HEK293 (cell line): ENCODE data around the gene TIMM50.
A peak's percentile ranks its signal among the peaks of the same experiment; 100 is the strongest.

Experiments used
- CTCF ChIA-PET: fragments of 350-600 bp; formaldehyde crosslinking; extraction: SDS; loops from one replicate; lab custom pipeline; 2021; ENCODE audit warnings: antibody characterized with exemption; lab: Yijun Ruan, JAX
- POLR2A ChIA-PET: fragments of 300-600 bp; formaldehyde crosslinking; extraction: SDS; loops from one replicate; lab custom pipeline; 2020; ENCODE audit warnings: antibody characterized with exemption, inconsistent platforms; lab: Yijun Ruan, JAX
- H3K27ac ChIP-seq: fragments of 200-500 bp; sonication (Bioruptor generic); 2 replicates; pipeline ENCODE4 v1.5.1; 2014; ENCODE audit warnings: low read depth, low read length, control low read depth, inconsistent platforms; ENCODE audit errors: extremely low read depth
- H3K36me3 ChIP-seq, 2 experiments: fragments of 200-500 bp in 1 of 2; sonication (Bioruptor generic) in 1 of 2; 1 replicate in 1 of 2; 2 replicates in 1 of 2; pipeline ENCODE4 v1.5.1; 2014 to 2017; ENCODE audit warnings: inconsistent platforms in 2 of 2, low read length in 2 of 2; ENCODE audit not compliant: control insufficient read depth in 2 of 2, insufficient read depth in 1 of 2
- H3K4me1 ChIP-seq: fragments of 200-500 bp; sonication (Bioruptor generic); 2 replicates; pipeline ENCODE4 v1.5.1; 2014; ENCODE audit warnings: mild to moderate bottlenecking, low read length, inconsistent platforms; ENCODE audit not compliant: control insufficient read depth, insufficient read depth
- H3K4me3 ChIP-seq: 2 replicates; pipeline ENCODE4 v1.5.1; 2011; ENCODE audit warnings: low read depth, mild to moderate bottlenecking, control low read depth, low read length, moderate library complexity
- H3K9me3 ChIP-seq: fragments of 200-500 bp; sonication (Bioruptor generic); 2 replicates; pipeline ENCODE4 v1.5.1; 2014; ENCODE audit warnings: low read depth, low read length, inconsistent platforms; ENCODE audit not compliant: control insufficient read depth, insufficient read depth
- EGR2 ChIP-seq: fragments of 450-650 bp; formaldehyde crosslinking; IDR thresholded peaks from 2 replicates; pipeline ENCODE4 v1.5.1; 2016; ENCODE audit warnings: low read depth, missing biosample characterization, missing genetic modification characterization
- KLF1 ChIP-seq: fragments of 450-650 bp; formaldehyde crosslinking; IDR thresholded peaks from 2 replicates; pipeline ENCODE4 v1.5.1; 2016; ENCODE audit warnings: missing biosample characterization, missing genetic modification characterization
- KLF7 ChIP-seq: fragments of 450-650 bp; formaldehyde crosslinking; IDR thresholded peaks from 2 replicates; pipeline ENCODE4 v1.5.1; 2016; ENCODE audit warnings: missing biosample characterization, missing genetic modification characterization, borderline replicate concordance
- RBAK ChIP-seq: fragments of 450-650 bp; formaldehyde crosslinking; IDR thresholded peaks from 2 replicates; pipeline ENCODE4 v1.5.1; 2016; ENCODE audit warnings: missing biosample characterization, missing genetic modification characterization
- SCRT2 ChIP-seq: fragments of 450-650 bp; formaldehyde crosslinking; IDR thresholded peaks from 2 replicates; pipeline ENCODE4 v1.5.1; 2016; ENCODE audit warnings: missing biosample characterization, missing genetic modification characterization
- WT1 ChIP-seq: fragments of 450-650 bp; formaldehyde crosslinking; IDR thresholded peaks from 2 replicates; pipeline ENCODE4 v1.5.1; 2016; ENCODE audit warnings: missing biosample characterization, missing genetic modification characterization
- ZBTB20 ChIP-seq: fragments of 450-650 bp; formaldehyde crosslinking; IDR thresholded peaks from 2 replicates; pipeline ENCODE4 v1.5.1; 2016; ENCODE audit warnings: missing biosample characterization, missing genetic modification characterization
- ZBTB8A ChIP-seq: fragments of 450-650 bp; formaldehyde crosslinking; IDR thresholded peaks from 2 replicates; pipeline ENCODE4 v1.5.1; 2016; ENCODE audit warnings: missing biosample characterization, missing genetic modification characterization
- ZNF132 ChIP-seq: fragments of 450-650 bp; formaldehyde crosslinking; IDR thresholded peaks from 2 replicates; pipeline ENCODE4 v1.5.1; 2017; ENCODE audit warnings: missing biosample characterization, missing genetic modification characterization, borderline replicate concordance
- ZNF138 ChIP-seq: fragments of 450-650 bp; formaldehyde crosslinking; IDR thresholded peaks from 2 replicates; pipeline ENCODE4 v1.5.1; 2016; ENCODE audit warnings: missing biosample characterization, missing genetic modification characterization, borderline replicate concordance
- ZNF157 ChIP-seq: fragments of 450-650 bp; formaldehyde crosslinking; IDR thresholded peaks from 2 replicates; pipeline ENCODE4 v1.5.1; 2016; ENCODE audit warnings: missing biosample characterization, missing genetic modification characterization
- ZNF214 ChIP-seq: fragments of 450-650 bp; formaldehyde crosslinking; IDR thresholded peaks from 2 replicates; pipeline ENCODE4 v1.5.1; 2017; ENCODE audit warnings: missing biosample characterization, mild to moderate bottlenecking, missing genetic modification characterization, borderline replicate concordance
- ZNF24 ChIP-seq: fragments of 450-650 bp; formaldehyde crosslinking; IDR thresholded peaks from 2 replicates; pipeline ENCODE4 v1.5.1; 2016; ENCODE audit warnings: missing biosample characterization, missing genetic modification characterization
- ZNF366 ChIP-seq: fragments of 450-650 bp; formaldehyde crosslinking; conservative IDR thresholded peaks from 2 replicates; pipeline ENCODE4 v1.5.1; 2016; ENCODE audit warnings: missing biosample characterization, missing genetic modification characterization
- ZNF394 ChIP-seq: fragments of 450-650 bp; formaldehyde crosslinking; IDR thresholded peaks from 2 replicates; pipeline ENCODE4 v1.5.1; 2016; ENCODE audit warnings: missing biosample characterization, missing genetic modification characterization, mild to moderate bottlenecking, moderate library complexity, borderline replicate concordance
- ZNF473 ChIP-seq: fragments of 450-650 bp; formaldehyde crosslinking; IDR thresholded peaks from 2 replicates; pipeline ENCODE4 v1.5.1; 2017; ENCODE audit warnings: missing biosample characterization, missing genetic modification characterization
- ZNF585B ChIP-seq: fragments of 450-650 bp; formaldehyde crosslinking; IDR thresholded peaks from 2 replicates; pipeline ENCODE4 v1.5.1; 2016; ENCODE audit warnings: missing biosample characterization, missing genetic modification characterization
- ZNF654 ChIP-seq: fragments of 450-650 bp; formaldehyde crosslinking; IDR thresholded peaks from 2 replicates; pipeline ENCODE4 v1.5.1; 2016; ENCODE audit warnings: low read depth, missing biosample characterization, missing genetic modification characterization
- ZNF658 ChIP-seq: fragments of 450-650 bp; formaldehyde crosslinking; IDR thresholded peaks from 2 replicates; pipeline ENCODE4; 2016; ENCODE audit warnings: missing biosample characterization, missing genetic modification characterization
- ZSCAN23 ChIP-seq: fragments of 450-650 bp; formaldehyde crosslinking; IDR thresholded peaks from 2 replicates; pipeline ENCODE4 v1.5.1; 2016; ENCODE audit warnings: missing biosample characterization, missing genetic modification characterization
- TF ChIP-seq, protein P1 (sequence below): fragments of 450-650 bp; formaldehyde crosslinking; IDR thresholded peaks from 2 replicates; pipeline ENCODE4 v1.5.1; 2016; ENCODE audit warnings: missing biosample characterization, missing genetic modification characterization
- TF ChIP-seq, protein P2 (sequence below): fragments of 450-650 bp; formaldehyde crosslinking; IDR thresholded peaks from 2 replicates; pipeline ENCODE4 v1.5.1; 2016; ENCODE audit warnings: missing biosample characterization, missing genetic modification characterization
- TF ChIP-seq, protein P3 (sequence below): fragments of 450-650 bp; formaldehyde crosslinking; IDR thresholded peaks from 2 replicates; pipeline ENCODE4 v1.5.1; 2016; ENCODE audit warnings: missing biosample characterization, missing genetic modification characterization
- TF ChIP-seq, protein P4 (sequence below): fragments of 450-650 bp; formaldehyde crosslinking; IDR thresholded peaks from 2 replicates; pipeline ENCODE4 v1.5.1; 2016; ENCODE audit warnings: missing biosample characterization, missing genetic modification characterization
- TF ChIP-seq, protein P5 (sequence below): fragments of 450-650 bp; formaldehyde crosslinking; IDR thresholded peaks from 2 replicates; pipeline ENCODE4 v1.5.1; 2017; ENCODE audit warnings: missing biosample characterization, missing genetic modification characterization
- TF ChIP-seq, protein P6 (sequence below): fragments of 450-650 bp; formaldehyde crosslinking; IDR thresholded peaks from 2 replicates; pipeline ENCODE4 v1.5.1; 2017; ENCODE audit warnings: missing biosample characterization, mild to moderate bottlenecking, missing genetic modification characterization, moderate library complexity

The TIMM50 gene

DNA sequence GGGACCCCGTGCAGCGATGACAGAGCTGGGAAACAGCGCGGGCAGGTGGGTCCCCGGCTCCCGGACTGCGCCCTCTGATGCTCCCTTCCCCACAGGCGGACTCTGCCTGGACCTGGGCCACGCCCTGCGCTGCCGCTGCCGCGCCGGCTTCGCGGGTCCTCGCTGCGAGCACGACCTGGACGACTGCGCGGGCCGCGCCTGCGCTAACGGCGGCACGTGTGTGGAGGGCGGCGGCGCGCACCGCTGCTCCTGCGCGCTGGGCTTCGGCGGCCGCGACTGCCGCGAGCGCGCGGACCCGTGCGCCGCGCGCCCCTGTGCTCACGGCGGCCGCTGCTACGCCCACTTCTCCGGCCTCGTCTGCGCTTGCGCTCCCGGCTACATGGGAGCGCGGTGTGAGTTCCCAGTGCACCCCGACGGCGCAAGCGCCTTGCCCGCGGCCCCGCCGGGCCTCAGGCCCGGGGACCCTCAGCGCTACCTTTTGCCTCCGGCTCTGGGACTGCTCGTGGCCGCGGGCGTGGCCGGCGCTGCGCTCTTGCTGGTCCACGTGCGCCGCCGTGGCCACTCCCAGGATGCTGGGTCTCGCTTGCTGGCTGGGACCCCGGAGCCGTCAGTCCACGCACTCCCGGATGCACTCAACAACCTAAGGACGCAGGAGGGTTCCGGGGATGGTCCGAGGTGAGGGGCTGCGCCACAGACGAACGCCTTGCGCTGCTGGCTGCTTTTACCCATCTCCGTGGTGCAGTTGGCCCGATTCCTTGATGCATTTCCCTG, 26.5 kb downstream of the TIMM50 start (continued):
- TF ChIP-seq ZBTB8A (peak; percentile 18), ZNF658 (tag by site-specific recombination) (no peak), KLF1 (tag by site-specific recombination) (peak; percentile 58), ZNF585B (tag by site-specific recombination) (no peak), EGR2 (tag by site-specific recombination) (no peak), ZBTB20 (tag by site-specific recombination) (peak; percentile 93)
- TF ChIP-seq, protein P1, sequence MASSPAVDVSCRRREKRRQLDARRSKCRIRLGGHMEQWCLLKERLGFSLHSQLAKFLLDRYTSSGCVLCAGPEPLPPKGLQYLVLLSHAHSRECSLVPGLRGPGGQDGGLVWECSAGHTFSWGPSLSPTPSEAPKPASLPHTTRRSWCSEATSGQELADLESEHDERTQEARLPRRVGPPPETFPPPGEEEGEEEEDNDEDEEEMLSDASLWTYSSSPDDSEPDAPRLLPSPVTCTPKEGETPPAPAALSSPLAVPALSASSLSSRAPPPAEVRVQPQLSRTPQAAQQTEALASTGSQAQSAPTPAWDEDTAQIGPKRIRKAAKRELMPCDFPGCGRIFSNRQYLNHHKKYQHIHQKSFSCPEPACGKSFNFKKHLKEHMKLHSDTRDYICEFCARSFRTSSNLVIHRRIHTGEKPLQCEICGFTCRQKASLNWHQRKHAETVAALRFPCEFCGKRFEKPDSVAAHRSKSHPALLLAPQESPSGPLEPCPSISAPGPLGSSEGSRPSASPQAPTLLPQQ (tag by site-specific recombination): peak; percentile 90
- TF ChIP-seq, protein P2, sequence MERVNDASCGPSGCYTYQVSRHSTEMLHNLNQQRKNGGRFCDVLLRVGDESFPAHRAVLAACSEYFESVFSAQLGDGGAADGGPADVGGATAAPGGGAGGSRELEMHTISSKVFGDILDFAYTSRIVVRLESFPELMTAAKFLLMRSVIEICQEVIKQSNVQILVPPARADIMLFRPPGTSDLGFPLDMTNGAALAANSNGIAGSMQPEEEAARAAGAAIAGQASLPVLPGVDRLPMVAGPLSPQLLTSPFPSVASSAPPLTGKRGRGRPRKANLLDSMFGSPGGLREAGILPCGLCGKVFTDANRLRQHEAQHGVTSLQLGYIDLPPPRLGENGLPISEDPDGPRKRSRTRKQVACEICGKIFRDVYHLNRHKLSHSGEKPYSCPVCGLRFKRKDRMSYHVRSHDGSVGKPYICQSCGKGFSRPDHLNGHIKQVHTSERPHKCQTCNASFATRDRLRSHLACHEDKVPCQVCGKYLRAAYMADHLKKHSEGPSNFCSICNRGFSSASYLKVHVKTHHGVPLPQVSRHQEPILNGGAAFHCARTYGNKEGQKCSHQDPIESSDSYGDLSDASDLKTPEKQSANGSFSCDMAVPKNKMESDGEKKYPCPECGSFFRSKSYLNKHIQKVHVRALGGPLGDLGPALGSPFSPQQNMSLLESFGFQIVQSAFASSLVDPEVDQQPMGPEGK: peak; percentile 62; the same call in 1 of the 2 replicates

DNA sequence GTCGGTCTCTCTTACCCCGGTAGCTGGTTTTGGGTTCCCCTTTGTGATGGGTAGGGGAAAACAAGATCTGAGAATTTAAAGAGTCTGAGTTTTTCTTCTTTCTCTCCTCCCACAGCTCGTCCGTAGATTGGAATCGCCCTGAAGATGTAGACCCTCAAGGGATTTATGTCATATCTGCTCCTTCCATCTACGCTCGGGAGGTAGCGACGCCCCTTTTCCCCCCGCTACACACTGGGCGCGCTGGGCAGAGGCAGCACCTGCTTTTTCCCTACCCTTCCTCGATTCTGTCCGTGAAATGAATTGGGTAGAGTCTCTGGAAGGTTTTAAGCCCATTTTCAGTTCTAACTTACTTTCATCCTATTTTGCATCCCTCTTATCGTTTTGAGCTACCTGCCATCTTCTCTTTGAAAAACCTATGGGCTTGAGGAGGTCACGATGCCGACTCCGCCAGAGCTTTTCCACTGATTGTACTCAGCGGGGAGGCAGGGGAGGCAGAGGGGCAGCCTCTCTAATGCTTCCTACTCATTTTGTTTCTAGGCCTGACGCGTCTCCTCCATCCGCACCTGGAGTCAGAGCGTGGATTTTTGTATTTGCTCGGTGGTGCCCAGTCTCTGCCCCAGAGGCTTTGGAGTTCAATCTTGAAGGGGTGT, 27.2 kb downstream of the TIMM50 start:
- Histone ChIP-seq H3K4me1 (peaks cover 10% of the 10 kb centered on the region), H3K36me3 (peaks cover 0 to 9% of the 10 kb centered on the region in 2 experiments; a peak in 1 of 3 replicates), H3K9me3 (peaks cover 6% of the 10 kb centered on the region), H3K27ac (peak overlapping the region; percentile 58; the same call in 1 of the 2 replicates), H3K4me3 (peak overlapping the region; percentile 45)
- CTCF ChIA-PET: interaction anchor here (0.5 to 3.1 kb wide), 6 partner anchors 10 to 40 kb away, joined by 3 to 25 read pairs (median 7); partner anchors contain the start of genes DLL3 and EID2B
- POLR2A ChIA-PET: interaction anchor here (0.6 to 2.4 kb wide), 6 partner anchors 10 to 72 kb away, joined by 3 to 7 read pairs (median 3); partner anchors contain the start of genes DLL3, RPS16, SUPT5H and TIMM50
- TF ChIP-seq ZNF394 (tag by site-specific recombination) (no peak), ZNF157 (tag by site-specific recombination) (no peak), ZNF366 (tag by site-specific recombination) (peak; percentile 43), ZNF138 (no peak), ZNF214 (tag by site-specific recombination) (no peak), ZNF132 (tag by site-specific recombination) (no peak), ZSCAN23 (tag by site-specific recombination) (no peak), RBAK (tag by site-specific recombination) (no peak), ZNF473 (tag by site-specific recombination) (no peak), KLF7 (tag by site-specific recombination) (0 out of 2 replicates have a peak, but pooled peaks have one; percentile 2), ZNF654 (tag by site-specific recombination) (no peak), ZNF24 (tag by site-specific recombination) (no peak), WT1 (tag by site-specific recombination) (0 out of 2 replicates have a peak, but pooled peaks have one; percentile 7), SCRT2 (tag by site-specific recombination) (no peak)
- TF ChIP-seq, protein P3, sequence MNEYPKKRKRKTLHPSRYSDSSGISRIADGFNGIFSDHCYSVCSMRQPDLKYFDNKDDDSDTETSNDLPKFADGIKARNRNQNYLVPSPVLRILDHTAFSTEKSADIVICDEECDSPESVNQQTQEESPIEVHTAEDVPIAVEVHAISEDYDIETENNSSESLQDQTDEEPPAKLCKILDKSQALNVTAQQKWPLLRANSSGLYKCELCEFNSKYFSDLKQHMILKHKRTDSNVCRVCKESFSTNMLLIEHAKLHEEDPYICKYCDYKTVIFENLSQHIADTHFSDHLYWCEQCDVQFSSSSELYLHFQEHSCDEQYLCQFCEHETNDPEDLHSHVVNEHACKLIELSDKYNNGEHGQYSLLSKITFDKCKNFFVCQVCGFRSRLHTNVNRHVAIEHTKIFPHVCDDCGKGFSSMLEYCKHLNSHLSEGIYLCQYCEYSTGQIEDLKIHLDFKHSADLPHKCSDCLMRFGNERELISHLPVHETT (tag by site-specific recombination): no peak
- TF ChIP-seq, protein P4, sequence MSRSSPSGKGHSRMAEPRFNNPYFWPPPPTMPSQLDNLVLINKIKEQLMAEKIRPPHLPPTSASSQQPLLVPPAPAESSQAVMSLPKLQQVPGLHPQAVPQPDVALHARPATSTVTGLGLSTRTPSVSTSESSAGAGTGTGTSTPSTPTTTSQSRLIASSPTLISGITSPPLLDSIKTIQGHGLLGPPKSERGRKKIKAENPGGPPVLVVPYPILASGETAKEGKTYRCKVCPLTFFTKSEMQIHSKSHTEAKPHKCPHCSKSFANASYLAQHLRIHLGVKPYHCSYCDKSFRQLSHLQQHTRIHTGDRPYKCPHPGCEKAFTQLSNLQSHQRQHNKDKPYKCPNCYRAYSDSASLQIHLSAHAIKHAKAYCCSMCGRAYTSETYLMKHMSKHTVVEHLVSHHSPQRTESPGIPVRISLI (tag by site-specific recombination): no peak
- TF ChIP-seq, protein P5, sequence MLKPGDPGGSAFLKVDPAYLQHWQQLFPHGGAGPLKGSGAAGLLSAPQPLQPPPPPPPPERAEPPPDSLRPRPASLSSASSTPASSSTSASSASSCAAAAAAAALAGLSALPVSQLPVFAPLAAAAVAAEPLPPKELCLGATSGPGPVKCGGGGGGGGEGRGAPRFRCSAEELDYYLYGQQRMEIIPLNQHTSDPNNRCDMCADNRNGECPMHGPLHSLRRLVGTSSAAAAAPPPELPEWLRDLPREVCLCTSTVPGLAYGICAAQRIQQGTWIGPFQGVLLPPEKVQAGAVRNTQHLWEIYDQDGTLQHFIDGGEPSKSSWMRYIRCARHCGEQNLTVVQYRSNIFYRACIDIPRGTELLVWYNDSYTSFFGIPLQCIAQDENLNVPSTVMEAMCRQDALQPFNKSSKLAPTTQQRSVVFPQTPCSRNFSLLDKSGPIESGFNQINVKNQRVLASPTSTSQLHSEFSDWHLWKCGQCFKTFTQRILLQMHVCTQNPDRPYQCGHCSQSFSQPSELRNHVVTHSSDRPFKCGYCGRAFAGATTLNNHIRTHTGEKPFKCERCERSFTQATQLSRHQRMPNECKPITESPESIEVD (tag by site-specific recombination): no peak
- TF ChIP-seq, protein P6, sequence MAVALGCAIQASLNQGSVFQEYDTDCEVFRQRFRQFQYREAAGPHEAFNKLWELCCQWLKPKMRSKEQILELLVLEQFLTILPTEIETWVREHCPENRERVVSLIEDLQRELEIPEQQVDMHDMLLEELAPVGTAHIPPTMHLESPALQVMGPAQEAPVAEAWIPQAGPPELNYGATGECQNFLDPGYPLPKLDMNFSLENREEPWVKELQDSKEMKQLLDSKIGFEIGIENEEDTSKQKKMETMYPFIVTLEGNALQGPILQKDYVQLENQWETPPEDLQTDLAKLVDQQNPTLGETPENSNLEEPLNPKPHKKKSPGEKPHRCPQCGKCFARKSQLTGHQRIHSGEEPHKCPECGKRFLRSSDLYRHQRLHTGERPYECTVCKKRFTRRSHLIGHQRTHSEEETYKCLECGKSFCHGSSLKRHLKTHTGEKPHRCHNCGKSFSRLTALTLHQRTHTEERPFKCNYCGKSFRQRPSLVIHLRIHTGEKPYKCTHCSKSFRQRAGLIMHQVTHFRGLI: no peak
